HG03565 (cell line): ENCODE results near the gene DVL1.
"Not testable (repeated sequence)": the region's sequence is repeated elsewhere in the genome, so short reads cannot be mapped to it uniquely, and the experiment has no call there.

Source experiments
- ATAC-seq: cut with Tn5 transposase; IDR thresholded peaks from one replicate; pipeline ENCODE4 v1.9.1; 2021; ENCODE audit warnings: mild to moderate bottlenecking, moderate library complexity; ENCODE audit not compliant: unreplicated experiment

The DVL1 gene

DNA sequence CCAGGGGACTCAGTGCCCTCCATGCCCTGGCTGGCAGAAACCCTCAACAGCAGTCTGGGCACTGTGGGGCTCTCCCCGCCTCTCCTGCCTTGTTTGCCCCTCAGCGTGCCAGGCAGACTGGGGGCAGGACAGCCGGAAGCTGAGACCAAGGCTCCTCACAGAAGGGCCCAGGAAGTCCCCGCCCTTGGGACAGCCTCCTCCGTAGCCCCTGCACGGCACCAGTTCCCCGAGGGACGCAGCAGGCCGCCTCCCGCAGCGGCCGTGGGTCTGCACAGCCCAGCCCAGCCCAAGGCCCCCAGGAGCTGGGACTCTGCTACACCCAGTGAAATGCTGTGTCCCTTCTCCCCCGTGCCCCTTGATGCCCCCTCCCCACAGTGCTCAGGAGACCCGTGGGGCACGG, 21.0 kb downstream of the DVL1 start:
- no peak for ATAC-seq

DNA sequence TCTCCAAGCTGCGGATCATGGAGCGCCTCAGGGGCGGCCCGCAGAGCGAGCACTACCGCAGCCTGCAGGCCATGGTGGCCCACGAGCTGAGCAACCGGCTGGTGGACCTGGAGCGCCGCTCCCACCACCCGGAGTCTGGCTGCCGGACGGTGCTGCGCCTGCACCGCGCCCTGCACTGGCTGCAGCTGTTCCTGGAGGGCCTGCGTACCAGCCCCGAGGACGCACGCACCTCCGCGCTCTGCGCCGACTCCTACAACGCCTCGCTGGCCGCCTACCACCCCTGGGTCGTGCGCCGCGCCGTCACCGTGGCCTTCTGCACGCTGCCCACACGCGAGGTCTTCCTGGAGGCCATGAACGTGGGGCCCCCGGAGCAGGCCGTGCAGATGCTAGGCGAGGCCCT, 21.9 kb downstream of the DVL1 start:
- ATAC-seq, result no peak

DNA sequence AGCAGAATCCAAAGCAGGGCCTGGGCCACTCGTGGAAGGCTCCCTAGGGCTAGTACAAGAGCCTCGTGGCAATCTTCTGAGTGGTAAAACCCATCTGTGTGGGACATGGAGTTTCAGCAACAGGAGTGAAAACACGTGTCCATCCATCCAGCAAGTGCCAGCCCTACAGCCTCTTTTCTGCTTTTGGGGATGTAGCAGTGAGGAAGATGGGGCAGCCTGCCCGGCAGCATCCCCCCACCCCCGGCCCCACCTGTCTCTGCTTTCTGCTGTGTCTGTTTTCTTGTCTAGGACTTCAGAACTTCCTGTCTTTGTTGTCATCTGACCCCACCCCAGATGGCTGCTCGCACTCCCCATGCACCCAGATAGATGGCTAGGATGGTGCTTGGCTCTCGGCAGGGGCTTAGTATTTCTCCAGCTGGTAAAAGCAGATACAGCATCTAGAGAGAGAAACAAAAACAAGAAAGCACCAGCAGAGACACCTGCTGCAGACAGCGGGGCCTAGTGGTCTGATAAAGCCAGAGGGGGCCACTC, 23.1 kb downstream of the DVL1 start:
- ATAC-seq, result no peak

DNA sequence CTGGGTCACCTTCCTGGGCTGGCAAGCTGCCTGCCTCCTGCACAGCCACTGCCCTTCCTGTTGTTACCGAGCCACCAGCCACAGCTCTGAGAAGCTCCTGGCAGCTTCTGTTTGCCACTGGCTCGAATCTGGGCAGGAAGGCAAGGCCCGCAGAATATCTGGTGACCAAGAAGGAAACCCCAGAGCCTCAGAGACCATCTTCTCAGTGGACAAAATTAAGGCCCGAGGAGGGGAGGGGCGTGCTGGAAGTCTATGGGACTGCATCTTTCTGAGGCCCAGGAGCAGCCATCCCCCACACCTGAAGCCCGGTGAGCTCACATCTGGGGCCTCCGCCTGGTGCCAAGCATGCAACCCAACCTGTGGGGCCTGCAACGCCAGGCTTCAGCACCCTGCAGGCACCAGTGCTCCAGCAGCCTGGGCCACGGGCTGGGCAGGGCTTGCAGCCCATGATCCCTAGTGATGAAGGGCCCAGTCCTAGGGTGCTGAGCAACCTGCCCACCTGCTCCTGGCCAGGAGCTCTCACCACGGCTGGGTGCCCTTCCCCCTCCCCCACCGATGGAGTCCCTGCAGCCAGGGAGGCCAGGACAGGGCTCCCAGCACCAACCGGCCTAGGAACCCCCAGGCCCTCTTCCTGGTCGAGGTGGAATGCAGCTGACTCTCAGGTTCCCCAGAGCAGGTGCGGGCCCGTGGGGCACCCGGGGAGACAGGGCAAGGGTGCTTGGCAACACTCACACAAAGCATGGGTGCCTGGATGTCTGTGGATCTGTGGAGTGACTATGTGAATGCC, 23.7 kb downstream of the DVL1 start:
- ATAC-seq, result no peak

DNA sequence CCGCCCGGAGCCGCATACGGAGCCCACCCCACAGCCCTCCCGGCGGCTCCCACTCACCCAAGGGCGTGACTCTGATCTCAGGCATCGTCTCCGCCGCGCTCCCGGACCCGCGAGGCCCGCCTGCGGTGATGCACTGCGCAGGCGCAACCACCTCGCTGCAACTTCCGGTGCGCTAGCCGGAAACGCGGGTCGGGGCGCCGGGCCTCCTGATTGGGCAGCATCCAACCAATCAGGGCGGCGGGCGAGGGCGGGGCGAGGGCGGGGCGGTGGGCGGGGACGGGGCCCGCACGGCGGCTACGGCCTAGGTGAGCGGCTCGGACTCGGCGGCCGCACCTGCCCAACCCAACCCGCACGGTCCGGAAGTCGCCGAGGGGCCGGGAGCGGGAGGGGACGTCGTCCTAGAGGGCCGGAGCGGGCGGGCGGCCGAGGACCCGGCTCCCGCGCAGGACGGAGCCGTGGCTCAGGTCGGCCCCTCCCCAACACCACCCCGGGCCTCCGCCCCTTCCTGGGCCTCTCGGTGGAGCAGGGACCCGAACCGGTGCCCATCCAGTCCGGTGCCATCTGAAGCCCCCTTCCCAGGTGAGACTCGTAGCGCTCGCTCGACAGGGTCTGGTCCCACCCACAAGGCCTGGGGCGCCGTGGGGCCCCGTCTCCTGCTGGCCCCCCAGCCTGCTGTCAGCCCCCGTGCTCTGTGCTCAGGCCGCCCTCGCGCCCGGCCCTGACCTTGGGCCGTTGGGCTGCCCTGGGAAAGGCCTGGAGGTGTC, 24.5 kb downstream of the DVL1 start, which contains the start of the genes CPTP and INTS11:
TSS of gene CPTP (plus strand) at position 279 of the 764 bp plus-strand sequence. CDS start 2,109 bp downstream, outside the sequence.
TSS of gene INTS11 (minus strand) at position 137 of the 764 bp plus-strand sequence. CDS start at position 85, 52 bp downstream.
- ATAC-seq, result peak; percentile 77

DNA sequence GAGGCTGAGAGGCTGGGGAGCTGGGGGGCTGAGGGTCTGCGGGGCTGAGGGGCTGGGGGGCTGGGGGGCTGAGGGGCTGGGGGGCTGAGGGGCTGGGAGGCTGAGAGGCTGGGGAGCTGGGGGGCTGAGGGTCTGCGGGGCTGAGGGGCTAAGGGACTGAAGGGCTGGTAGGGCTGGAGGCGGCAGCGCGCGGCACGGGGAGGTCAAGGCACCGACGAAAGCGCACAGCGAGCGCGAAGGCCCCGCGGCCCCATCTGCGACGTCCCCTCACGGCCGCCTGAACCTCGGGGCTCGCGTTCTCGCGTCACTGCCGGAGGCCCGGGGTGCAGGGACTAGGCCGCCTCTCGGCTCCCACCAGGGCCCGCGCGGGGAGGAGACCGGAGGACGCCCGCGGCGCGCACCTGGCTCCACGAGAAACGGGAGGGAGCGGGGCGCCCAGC, 25.1 kb downstream of the DVL1 start:
- peak; percentile 27 for ATAC-seq

DNA sequence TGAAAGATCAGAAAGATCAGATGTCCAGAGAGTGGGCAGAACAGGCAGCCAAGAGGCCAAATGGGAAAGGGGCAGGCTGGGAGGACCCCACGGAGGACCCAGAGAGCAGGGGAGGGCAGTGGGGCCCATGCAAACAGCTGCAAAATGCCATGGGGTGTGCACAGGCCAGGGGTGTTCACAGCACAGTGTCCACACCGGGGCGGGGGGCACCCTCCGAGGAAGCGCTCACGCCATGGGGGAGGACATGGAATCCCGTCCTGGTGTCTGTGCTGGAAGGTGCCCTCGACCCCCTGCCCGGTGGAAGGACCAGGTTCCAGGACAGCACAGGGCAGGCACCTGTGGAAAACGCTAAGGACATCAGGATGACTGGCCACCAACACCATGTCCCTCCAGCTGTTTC, 26.3 kb downstream of the DVL1 start:
- ATAC-seq, result no peak

DNA sequence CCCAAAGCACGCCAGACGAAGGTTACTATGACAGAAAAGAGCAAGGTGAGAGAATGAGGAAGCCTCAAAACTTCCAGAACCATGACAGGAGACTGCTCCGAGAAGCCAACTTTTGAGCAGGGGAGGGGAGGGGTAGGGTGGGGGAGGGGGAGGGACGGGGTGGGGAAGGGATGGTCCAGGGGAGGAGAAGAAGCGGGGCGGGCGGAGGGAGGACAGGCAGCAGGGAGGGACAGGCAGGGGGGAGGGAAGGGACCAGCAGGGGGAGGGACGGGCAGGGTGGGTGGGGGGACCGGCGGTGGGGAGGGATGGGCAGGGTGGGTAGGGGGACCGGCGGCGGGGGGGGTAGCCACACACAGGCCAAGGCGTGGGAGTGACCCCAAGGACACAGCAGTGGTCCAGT, 26.8 kb downstream of the DVL1 start:
- ATAC-seq, result no peak

DNA sequence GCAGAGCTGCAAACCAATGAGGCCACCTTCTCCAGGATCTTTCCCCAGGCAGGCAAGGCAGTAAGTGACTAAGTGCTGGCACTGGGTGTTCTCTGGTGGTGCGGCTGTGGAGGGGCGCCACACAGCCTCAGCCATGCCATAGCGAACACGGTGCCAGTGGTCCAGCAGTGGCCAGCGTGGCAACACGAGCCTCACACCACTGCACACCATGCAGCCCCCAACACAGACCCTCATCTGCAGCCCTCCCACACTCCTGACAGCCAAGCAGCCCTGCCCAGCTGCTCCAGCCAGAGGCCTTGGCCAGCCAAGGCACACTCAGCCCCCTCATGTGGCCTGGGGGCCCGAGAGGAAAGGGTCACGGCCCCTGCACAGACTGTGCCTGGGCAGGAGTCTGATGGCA, 27.7 kb downstream of the DVL1 start:
- ATAC-seq, result no peak

DNA sequence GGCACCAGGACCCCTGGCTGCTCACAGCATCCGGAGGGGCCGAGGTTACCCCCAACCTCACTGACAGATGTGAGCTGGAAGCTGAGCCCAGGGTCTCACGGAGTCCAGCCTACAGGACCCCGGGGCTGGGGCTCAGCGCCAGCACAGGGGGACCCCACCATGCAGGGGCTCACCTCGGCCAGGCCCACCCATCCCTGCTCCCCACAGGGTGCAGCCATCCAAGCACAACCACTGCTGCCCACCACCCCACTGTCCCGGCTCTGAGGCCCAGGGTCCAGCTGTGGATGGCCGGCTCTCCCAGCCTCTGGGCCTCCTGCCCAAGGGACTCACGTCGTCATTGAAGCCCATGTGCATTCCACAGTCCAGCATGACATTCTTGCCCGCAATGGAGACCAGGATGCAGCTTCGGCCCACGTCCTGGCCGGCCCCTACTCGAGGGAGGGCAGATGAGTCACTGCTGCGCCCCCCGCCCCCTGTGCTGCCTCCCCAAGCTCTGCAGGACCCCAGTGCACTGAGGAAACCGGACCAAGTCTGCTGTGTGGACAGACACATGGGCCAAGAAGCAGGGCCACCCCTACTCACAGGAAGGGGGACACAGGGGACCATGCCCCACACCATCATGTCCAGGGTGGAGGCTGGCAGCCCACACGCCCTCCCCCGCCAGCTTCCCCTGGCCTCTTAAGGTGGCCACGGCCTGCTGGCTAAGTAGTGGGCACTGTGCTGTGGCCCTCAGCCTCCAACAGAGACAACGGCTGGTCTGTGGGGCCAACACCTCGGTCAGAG, 28.4 kb downstream of the DVL1 start:
- ATAC-seq, result no peak

DNA sequence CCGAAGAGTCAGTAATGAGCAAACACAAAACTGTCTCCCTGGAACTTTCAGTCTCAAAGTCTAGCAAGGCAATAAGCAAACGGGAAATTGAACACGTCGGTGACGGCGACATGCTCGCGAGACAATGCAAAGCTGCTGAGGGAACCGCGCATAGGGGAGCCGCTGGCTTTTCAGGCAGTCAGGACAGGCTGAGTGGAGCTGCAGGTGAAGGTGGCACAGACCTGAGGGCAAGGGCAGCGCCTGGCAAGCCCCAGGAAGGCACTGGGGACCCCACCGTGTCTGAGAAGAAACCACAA, 29.6 kb downstream of the DVL1 start:
- ATAC-seq, result no peak

DNA sequence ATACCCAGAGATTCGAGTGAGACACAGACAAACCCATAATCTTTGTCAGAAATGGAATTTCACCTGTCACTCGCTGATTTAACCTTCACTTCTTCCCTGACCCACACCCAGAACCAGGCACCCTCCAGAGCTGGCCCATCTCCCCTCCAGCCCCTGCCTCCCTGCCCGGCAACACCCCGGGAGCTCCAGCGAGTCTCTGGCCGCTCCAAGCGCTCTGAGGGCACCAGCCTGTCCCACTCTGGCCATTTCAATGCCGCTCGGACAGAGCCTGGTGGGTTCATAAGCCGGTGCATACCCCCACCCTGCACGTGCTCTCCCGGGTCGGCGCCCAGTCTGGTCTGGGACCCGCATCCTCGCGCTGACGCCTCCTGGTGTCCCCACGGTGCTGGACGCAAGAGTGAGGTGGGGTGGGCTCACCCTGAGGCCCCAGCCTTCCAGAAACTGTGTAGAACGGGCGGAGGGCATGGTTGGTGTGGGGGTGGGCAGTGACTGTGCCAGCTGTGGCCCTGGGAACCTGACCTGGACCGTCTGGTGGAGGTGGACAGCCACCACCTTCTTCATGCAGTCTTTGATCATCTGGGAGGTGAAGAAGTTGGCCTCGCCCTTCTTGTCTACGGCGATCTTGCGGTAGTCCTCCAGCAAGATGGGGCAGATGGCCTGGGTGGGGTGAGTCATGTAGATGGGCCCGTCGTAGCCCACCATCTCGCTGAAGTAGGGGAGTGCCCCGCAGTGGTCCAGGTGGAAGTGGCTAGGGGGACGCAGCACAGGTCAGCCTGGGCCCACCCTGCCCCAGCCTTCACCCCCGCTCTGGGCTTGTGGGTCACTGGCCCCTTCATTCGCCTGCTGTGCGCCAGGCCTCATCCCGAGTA, 30.2 kb downstream of the DVL1 start:
- no peak for ATAC-seq

DNA sequence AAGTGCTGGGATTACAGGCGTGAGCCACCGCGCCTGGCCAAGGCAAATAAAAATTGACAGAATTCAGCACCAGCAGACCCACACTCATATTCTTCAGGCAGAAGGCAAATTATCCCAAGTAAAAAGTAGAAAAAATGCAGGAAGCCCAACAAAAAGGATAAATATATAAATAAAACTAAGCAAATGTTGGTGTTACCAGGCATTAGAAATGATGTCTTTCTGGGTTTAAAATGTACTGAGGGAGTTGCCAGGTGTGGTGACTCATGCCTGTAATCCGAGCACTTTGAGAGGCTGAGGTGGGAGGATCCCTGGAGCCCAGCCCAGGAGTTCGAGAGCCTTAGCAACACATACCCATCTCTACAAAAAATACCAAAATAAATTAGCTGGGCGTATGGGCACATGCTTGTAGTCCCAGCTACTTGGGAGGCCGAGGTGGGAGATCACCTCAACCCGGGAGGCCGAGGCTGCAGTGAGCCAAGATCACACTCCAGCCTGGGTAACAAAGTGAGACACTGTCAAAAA, 31.0 kb downstream of the DVL1 start:
- ATAC-seq, result no peak

DNA sequence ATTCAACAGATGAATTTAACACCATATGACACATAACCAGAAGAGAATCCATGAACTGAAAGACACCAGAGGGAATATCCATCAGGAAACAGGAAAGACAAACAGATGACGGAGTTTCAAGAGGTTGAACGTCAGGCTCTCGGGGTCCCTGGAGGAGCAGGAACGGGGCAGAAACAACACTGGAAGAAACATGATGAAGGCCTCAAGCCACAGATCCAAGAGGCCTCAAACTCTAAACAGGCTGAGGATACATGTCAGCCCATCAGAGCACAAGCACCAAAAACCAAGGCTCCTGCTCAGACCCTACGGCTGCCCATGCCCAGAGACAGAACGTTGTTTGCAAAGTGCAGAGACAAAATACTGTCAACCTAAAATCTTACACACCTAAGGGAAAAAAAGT, 31.8 kb downstream of the DVL1 start:
- no peak for ATAC-seq

DNA sequence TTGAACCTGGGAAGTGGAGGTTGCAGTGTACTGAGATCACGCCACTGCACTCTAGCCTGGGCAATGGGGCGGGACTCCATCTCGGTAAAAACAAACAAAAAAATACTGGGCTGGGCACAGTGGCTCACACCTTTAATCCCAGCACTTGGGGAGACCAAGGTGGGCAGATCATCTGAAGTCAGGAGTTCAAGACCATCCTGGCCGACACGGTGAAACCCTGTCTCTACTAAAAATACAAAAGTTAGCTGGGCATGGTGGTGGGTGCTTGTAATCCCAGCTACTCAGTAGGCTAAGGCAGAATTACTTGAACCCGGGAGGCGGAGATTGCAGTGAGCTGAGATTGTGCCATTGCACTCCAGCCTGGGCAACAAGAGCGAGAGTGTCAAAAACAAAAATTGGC, 33.0 kb downstream of the DVL1 start:
- ATAC-seq, result not testable (repeated sequence)

DNA sequence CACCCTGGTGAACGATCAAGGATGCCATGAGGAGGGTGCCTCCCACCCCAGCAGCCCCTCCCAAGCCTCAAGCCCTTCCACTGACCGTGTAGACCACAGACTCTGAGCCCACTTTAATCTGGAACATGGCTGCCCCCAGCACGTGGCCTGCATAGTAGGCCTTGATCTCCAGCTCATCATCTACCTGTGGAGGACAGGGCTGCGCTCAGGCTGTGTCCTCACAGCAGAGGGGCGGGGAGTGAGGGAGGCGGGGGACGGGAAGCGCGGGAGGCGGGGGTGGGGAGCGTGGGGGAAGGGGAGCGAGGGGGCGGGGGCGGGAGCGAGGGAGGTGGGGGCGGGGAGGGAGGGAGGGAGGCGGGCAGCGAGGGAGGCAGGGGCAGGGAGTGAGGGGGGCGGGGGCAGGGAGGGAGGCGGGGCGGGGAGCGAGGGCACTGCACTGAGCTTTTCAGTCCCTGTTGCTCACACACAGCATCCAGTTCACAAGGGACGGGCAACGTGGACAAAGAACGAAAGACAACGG, 33.7 kb downstream of the DVL1 start:
- ATAC-seq, result no peak

DNA sequence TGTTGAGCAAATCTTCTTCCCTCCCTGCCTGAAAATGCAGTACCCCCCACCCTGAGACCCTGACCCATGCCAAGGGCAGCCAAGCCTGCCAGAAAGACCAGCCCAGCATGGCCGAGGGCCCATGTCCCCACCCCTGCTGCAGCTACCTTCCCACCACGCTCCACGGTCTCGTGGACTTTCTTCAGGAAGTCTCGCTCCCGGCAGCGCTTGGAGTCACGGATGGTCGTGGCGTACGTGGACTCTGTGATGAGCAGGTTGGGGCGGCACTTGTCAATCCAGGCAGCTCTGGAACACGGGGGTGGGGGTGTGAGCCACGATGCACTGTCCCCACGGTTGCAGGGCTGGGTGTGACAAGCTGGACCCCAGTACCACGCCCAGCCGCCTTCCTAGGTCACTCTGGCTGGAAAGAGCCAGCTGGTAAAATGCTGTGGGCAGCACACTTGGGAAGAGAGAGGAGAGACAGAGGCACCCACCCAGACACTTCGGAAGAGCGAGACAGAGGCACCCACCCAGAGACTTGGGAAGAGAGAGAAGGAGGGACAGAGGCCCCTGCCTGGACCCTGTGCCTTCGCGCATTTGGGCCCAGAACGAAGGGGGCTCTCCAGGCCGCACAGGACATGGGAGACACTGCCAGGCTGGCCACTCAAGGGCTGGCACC, 34.4 kb downstream of the DVL1 start:
- no peak for ATAC-seq

DNA sequence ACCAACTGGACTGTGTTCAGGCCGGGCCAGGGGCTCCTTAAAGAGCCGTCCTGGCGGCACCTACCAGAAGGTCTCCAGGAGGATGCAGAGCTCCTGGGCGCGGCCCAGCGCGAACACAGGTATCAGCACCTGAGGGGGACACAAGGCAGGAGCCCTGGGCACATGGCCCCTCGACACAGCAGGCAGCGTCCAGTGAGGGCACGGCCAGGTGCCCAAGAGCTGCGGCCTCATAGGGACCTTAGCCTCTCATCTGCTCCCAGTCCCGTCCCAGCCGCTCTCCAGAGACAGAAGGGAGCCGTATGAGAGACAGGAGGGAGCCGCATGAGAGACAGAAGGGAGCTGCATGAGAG, 35.0 kb downstream of the DVL1 start:
- no peak for ATAC-seq

DNA sequence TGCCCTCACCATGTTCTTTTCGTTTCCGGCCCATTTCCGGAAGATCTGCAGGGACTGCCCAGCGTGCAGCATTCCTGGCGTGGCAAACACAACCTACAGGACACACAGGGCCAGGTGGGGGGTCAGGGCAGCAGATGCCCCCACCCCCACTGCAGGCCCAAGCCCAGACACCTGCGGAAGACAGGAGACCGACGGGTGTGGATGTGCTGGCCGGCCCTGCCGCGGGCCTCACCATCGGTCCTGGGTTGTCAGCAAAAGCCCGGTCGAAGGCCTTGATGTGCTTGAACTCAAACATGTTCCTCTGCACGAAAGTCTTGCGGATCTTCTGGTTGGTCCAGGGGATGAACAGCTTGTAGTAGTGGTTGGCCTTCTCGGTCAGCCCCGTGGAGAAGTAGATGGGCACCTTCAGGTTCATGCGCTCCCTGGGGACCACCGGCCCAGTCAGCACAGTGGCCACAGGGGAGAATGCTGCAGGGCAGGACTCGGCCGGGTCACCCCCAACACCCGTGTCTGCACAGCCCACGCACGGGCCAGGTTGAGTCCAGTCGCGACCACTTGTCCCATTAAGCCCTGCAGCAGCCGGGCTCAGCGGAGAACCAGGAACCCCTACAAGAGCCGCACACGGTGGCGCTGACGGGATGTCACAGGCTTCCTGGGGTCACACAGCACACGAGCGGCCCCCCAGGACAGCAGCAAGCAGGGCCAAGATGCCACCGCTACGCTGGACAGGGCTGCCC, 35.5 kb downstream of the DVL1 start:
- no peak for ATAC-seq
